ENCODE measurements around the gene APOL6.

APOL6 gene

GRCh38 chr22:35708917-35709316, 60.7 kb downstream of the APOL6 start:
- in situ Hi-C loops (cut with MboI; ENCODE audit: low sequenced_read_pairs): no loop called here

- in situ Hi-C loops (cut with MboI; ENCODE audit: low sequenced_read_pairs): no loop called here
These were observed 63.1 kb downstream of the APOL6 start for GRCh38 chr22:35711336-35711735.

DNA sequence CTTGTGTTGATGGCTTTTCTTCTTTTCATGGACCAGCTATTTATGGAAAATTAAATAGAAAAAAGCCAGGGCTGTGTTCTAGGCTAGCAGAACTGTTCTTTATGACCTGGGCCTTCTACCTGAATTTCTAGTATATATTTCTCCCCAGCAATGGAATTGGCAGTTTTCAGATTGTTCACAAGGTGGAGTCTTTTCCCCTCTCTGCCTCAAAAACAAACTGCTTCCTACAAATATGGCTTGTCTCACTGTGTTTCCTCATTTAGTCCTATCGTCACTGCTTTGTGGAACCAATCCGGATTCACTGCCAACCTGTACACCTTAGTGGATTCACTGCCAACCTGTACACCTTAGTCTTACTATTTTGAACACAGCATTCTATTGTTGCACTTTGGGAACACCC, 64.4 kb downstream of the APOL6 start:
- in situ Hi-C loops (cut with MboI; ENCODE audit: low sequenced_read_pairs): no loop called here

- in situ Hi-C loops (cut with MboI; ENCODE audit: low sequenced_read_pairs): no loop called here
These were observed 69.3 kb downstream of the APOL6 start, which contains the start of gene APOL5 for GRCh38 chr22:35717572-35717971. Gene APOL5 (plus strand): TSS chr22:35717872. CDS start chr22:35717872, 0 bp downstream.

Measured in HL-60/S4 (cell line).